K562 (cell line): Measurements from ENCODE around the gene HELZ. TPM values are rescaled to one million over a fixed set of nuclear protein-coding genes. Genes with fewer than 3 reads are reported as not detected.

Experiments
- ATAC-seq: fragments of 200-7000 bp; cut with Tn5 transposase; 3 replicates; pipeline ENCODE4 v1.9.1; 2020; ENCODE audit warnings: moderate library complexity
- BruUV-seq: library from RNA; stranded (reverse); fragments of 400-500 nt; replicated peaks from 2 replicates; lab custom pipeline; 2021; lab: Mats Ljungman, UMichigan
- CTCF ChIA-PET: fragments of 300-600 bp; formaldehyde crosslinking; extraction: SDS; loops from one replicate; lab custom pipeline; 2021; ENCODE audit warnings: low intra/inter-chr PET ratio; lab: Yijun Ruan, JAX
- POLR2A ChIA-PET: fragments of 300-600, 350-650 bp; sonication (Branson Sonifier 250); formaldehyde crosslinking; extraction: SDS; loops from one replicate; lab custom pipeline; 2021; ENCODE audit warnings: antibody characterized with exemption, inconsistent platforms; lab: Yijun Ruan, JAX
- DNase-seq, 4 experiments: peaks; one replicate each; pipeline versions ENCODE4 v3.0.0 to v3.0.0-alpha.2; 2011 to 2018; ENCODE audit warnings: low spot score in 3 of 4, mixed read lengths in 3 of 4; ENCODE audit errors: extremely low read depth in 1 of 4
- FAIRE-seq: peaks from 2 replicates; lab custom pipeline; 2011; peaks lifted over from hg19 to GRCh38; lab: Jason Lieb, UNC
- H2AFZ ChIP-seq: 2 replicates; pipeline ENCODE4 v1.6.0; 2011; ENCODE audit warnings: low read depth, low read length, control low read depth, inconsistent platforms
- H3K27ac ChIP-seq: fragments of 200-600 bp; 3 replicates; pipeline ENCODE4 v1.8.0; 2011; ENCODE audit warnings: low read depth, mild to moderate bottlenecking, control low read depth, inconsistent platforms, low read length, moderate library complexity, mixed read lengths; ENCODE audit errors: extremely low read depth
- H3K27me3 ChIP-seq, 2 experiments: fragments of 300-600 bp in 1 of 2; 2 replicates in 1 of 2; 3 replicates in 1 of 2; pipeline versions ENCODE4 v1.6.0 to v1.8.0; 2011; ENCODE audit warnings: inconsistent platforms in 2 of 2, low read length in 2 of 2, mild to moderate bottlenecking in 1 of 2, mixed read lengths in 1 of 2, moderate library complexity in 1 of 2; ENCODE audit not compliant: control insufficient read depth in 2 of 2, insufficient read depth in 2 of 2
- H3K36me3 ChIP-seq: fragments of 300-600 bp; 3 replicates; pipeline ENCODE4 v1.8.0; 2011; ENCODE audit warnings: mild to moderate bottlenecking, low read length, inconsistent platforms; ENCODE audit not compliant: control insufficient read depth, insufficient read depth
- H3K4me1 ChIP-seq, 2 experiments: fragments of 200-600 bp in 1 of 2; replicated peaks in 1 of 2; 2 replicates in 1 of 2; 3 replicates in 1 of 2; pipeline versions ENCODE4 v1.5.1 to v1.8.0; 2011; ENCODE audit warnings: inconsistent platforms in 2 of 2, low read length in 2 of 2, mild to moderate bottlenecking in 1 of 2, mixed read lengths in 1 of 2, moderate library complexity in 1 of 2; ENCODE audit not compliant: control insufficient read depth in 2 of 2, insufficient read depth in 2 of 2
- H3K4me2 ChIP-seq: 2 replicates; pipeline ENCODE4 v1.6.1; 2011; ENCODE audit warnings: low read length, control low read depth, inconsistent platforms, mixed read lengths; ENCODE audit not compliant: insufficient read depth
- H3K4me3 ChIP-seq: fragments of 200-600 bp; sonication (generic), shearing (Covaris generic); 2 replicates; pipeline ENCODE4 v1.5.1; 2016; ENCODE audit warnings: control low read depth, inconsistent platforms
- H3K79me2 ChIP-seq: fragments of 200-600 bp; 3 replicates; pipeline ENCODE4 v1.8.0; 2011; ENCODE audit warnings: low read length, inconsistent platforms; ENCODE audit not compliant: control insufficient read depth, insufficient read depth
- H3K9ac ChIP-seq, 2 experiments: 2 replicates each; pipeline versions ENCODE4 v1.6.0 to v1.6.1; 2011; ENCODE audit warnings: low read depth in 2 of 2, low read length in 2 of 2, control low read depth in 1 of 2, inconsistent platforms in 1 of 2, mild to moderate bottlenecking in 1 of 2, mixed read lengths in 1 of 2; ENCODE audit not compliant: insufficient read depth in 1 of 2
- H3K9me1 ChIP-seq: one replicate; pipeline ENCODE4 v1.6.0; 2011; ENCODE audit warnings: inconsistent platforms, mild to moderate bottlenecking, low read length, moderate library complexity; ENCODE audit not compliant: control insufficient read depth, insufficient read depth
- H3K9me3 ChIP-seq: replicated peaks from 2 replicates; pipeline ENCODE4 v1.5.1; 2011; ENCODE audit warnings: low read depth, low read length, inconsistent platforms; ENCODE audit not compliant: control insufficient read depth, insufficient read depth
- H4K20me1 ChIP-seq: replicated peaks from 2 replicates; pipeline ENCODE4 v1.6.1; 2011; ENCODE audit warnings: low read length, inconsistent platforms, mixed read lengths; ENCODE audit not compliant: control insufficient read depth, insufficient read depth
- BRD4 ChIP-seq: fragments of 200-600 bp; sonication (generic); IDR thresholded peaks from 2 replicates; pipeline ENCODE4 v1.6.1; 2017; ENCODE audit warnings: inconsistent platforms
- CBX3 ChIP-seq, 2 experiments: IDR thresholded peaks; 1 replicate in 1 of 2; 2 replicates in 1 of 2; pipeline ENCODE4 v1.6.1; 2012; ENCODE audit warnings: inconsistent platforms in 2 of 2, low read length in 2 of 2, borderline replicate concordance in 1 of 2, control low read depth in 1 of 2
- CBX5 ChIP-seq: IDR thresholded peaks from 2 replicates; pipeline ENCODE4 v1.6.1; 2014; ENCODE audit warnings: low read depth, borderline replicate concordance
- CCAR2 ChIP-seq: fragments of 200-400 bp; formaldehyde crosslinking; IDR thresholded peaks from 2 replicates; pipeline ENCODE4 v1.6.1; 2017; ENCODE audit warnings: mild to moderate bottlenecking, low read depth, low read length
- CCNT2 ChIP-seq: IDR thresholded peaks from 2 replicates; pipeline ENCODE4 v1.6.1; 2011; ENCODE audit warnings: borderline replicate concordance, low read depth, mild to moderate bottlenecking, moderate library complexity, mixed read lengths, low read length; ENCODE audit not compliant: insufficient read length; ENCODE audit errors: extremely low read depth
- FOXP4 ChIP-seq: sonication (generic); formaldehyde crosslinking; IDR thresholded peaks from 2 replicates; pipeline ENCODE4 v1.8.0; 2022; ENCODE audit warnings: mild to moderate bottlenecking, missing genetic modification reagents, borderline replicate concordance
- HNRNPUL1 ChIP-seq: fragments of 200-400 bp; formaldehyde crosslinking; IDR thresholded peaks from 2 replicates; pipeline ENCODE4 v1.6.1; 2017; ENCODE audit warnings: low read length
- MCM2 ChIP-seq: fragments of 450-650 bp; IDR thresholded peaks from 2 replicates; pipeline ENCODE4 v1.6.1; 2017; ENCODE audit warnings: low read depth, mild to moderate bottlenecking
- MYC ChIP-seq, 2 experiments: fragments of 250-450 bp in 1 of 2; sonication (Bioruptor Pico) in 1 of 2; IDR thresholded peaks; 2 replicates each; pipeline versions ENCODE4 v1.5.1 to v1.6.1; 2012 to 2021; ENCODE audit warnings: low read depth in 2 of 2, borderline replicate concordance in 1 of 2, improper control_type of control experiment in 1 of 2, low read length in 1 of 2, mild to moderate bottlenecking in 1 of 2, moderate library complexity in 1 of 2
- SNAPC5 ChIP-seq: fragments of 250-450 bp; sonication (Bioruptor Pico); IDR thresholded peaks from 2 replicates; pipeline ENCODE4 v1.8.0; 2021; ENCODE audit warnings: moderate library complexity, mild to moderate bottlenecking, inconsistent platforms
- ZC3H8 ChIP-seq: fragments of 450-650 bp; IDR thresholded peaks from 2 replicates; pipeline ENCODE4 v1.6.1; 2017
- ZKSCAN8 ChIP-seq: fragments of 200-800 bp; sonication (Bioruptor generic); IDR thresholded peaks from 2 replicates; pipeline ENCODE4 v1.6.1; 2016; ENCODE audit warnings: missing genetic modification characterization, missing compliant biosample characterization
- ZNF586 ChIP-seq: fragments of 450-650 bp; formaldehyde crosslinking; conservative IDR thresholded peaks from 2 replicates; pipeline ENCODE4 v1.4.0; 2020; ENCODE audit warnings: mild to moderate bottlenecking, moderate library complexity
- ZNF79 ChIP-seq: fragments of 250-450 bp; sonication (Bioruptor Pico); IDR thresholded peaks from 2 replicates; pipeline ENCODE4 v1.4.0; 2020; ENCODE audit warnings: low read depth, mild to moderate bottlenecking, moderate library complexity
- WGBS: fragments of 100-300 bp; shearing (Covaris generic); methylation state at CpG from one replicate; pipeline ENCODE4 v1.1.6; 2016; ENCODE audit warnings: low coverage, mixed read lengths; ENCODE audit not compliant: insufficient coverage; ENCODE audit errors: missing lambda C conversion rate; 5-methylcytosine and 5-hydroxymethylcytosine counted together
- in situ Hi-C: fragments of 300-500 bp; cut with MboI; formaldehyde crosslinking; loops from 4 replicates; pipeline ENCODE4 v1.15.0; 2018; ENCODE audit warnings: inconsistent platforms, mixed read lengths
- intact Hi-C: fragments of 100-400 bp; cut with micrococcal nuclease; formaldehyde crosslinking; loops from 2 replicates; pipeline ENCODE4 v1.14.2; 2022
- polyA plus RNA-seq, 8 experiments: library from polyadenylated mRNA; depleted of rRNA in 4 of 8; stranded (reverse) in 5 of 8; unstranded in 3 of 8; fragments of >200 nt; fragmentation: Nextera tagmentation in 2 of 8; fragmentation: Illumina TruSeq in 1 of 8; extraction: Ambion mirVana in 2 of 8; extraction: Trizol in 1 of 8; gene quantifications; 2 replicates each; pipeline versions ENCODE4 v1.2.1 to v1.2.3, GENCODE V29; 2011 to 2014; ENCODE audit warnings: inconsistent platforms in 1 of 8, missing spikeins in 1 of 8
- total RNA-seq, 7 experiments: library from RNA; depleted of rRNA in 6 of 7; stranded (reverse); fragments of >200 nt in 6 of 7; fragmentation: Illumina TruSeq in 2 of 7; extraction: Trizol in 2 of 7; gene quantifications; 2 replicates each; pipeline versions ENCODE4 v1.2.1 to v1.2.3, GENCODE V29; 2011 to 2021; ENCODE audit warnings: low replicate concordance in 1 of 7

The HELZ gene
- total and polyA plus RNA-seq, 9 of the 15 experiments (the other 6 are each of a cell fraction or from before 2014, with no cell fraction given): 5.2 to 39.8 (median 17.3) TPM

- TF ChIP-seq ZKSCAN8 (CRISPR knock-in tag) (no peak), ZNF586 (CRISPR knock-in tag) (no peak), SNAPC5 (no peak), CCAR2 (no peak), CBX3 (IDR thresholded peaks at IDR 0.05; ENCODE audit: borderline replicate concordance in 1 of 2, low read length in 2 of 2) (no peak), FOXP4 (CRISPR knock-in tag) (no peak)
Observed at GRCh38 chr17:67162771-67163170, 82.2 kb downstream of the HELZ start (continued).

DNA sequence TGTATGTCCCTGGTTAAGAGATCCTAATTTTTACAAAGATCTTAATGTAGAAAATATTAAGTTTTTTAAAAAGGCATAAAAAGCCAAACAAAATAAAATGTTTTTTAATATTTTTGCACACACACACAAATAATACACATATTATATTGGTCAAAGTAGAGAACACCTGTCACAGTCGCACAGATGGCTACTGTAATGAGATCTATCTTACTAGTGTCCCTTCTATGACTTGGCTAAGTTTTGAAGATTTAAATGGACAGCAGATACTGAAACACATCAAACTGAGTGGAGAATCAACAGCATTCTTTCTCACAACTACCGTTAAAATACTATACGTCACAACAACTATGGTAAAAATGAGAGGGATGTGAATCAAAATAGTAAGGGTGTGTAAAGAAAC lies 83.4 kb downstream of the HELZ start:
- no TSS peak for BruUV-seq
- in situ Hi-C loops (no loop called here), intact Hi-C loops (no loop called here)
- FAIRE-seq (no peak), DNase-seq (no peak), ATAC-seq (no peak)
- peaks cover 59% of the 10 kb centered on the region for H3K36me3 ChIP-seq
- H3K9me3 ChIP-seq: no peaks in the 10 kb centered on the region; the same call in 1 of the 2 replicates
- H3K4me2 ChIP-seq: no peak overlapping the region
- no peak overlapping the region for H3K9ac ChIP-seq
- whole genome bisulfite sequencing: 88% methylated on average over 3 of the region's 3 CpGs
- no peak overlapping the region for H3K27ac ChIP-seq
- no peak overlapping the region for H3K4me3 ChIP-seq
- ChIA-PET CTCF (no interaction called here), POLR2A (no interaction called here)
- no peaks in the 10 kb centered on the region for H3K27me3 ChIP-seq
- H3K9me1 ChIP-seq: no peaks in the 10 kb centered on the region
- peaks cover 0 to 15% of the 10 kb centered on the region in 2 experiments; a peak in 3 of 5 replicates for H3K4me1 ChIP-seq
- H2AFZ ChIP-seq: no peak overlapping the region
- no peaks in the 10 kb centered on the region; the same call in 2 of the 3 replicates for H3K79me2 ChIP-seq
- no peaks in the 10 kb centered on the region for H4K20me1 ChIP-seq
- TF ChIP-seq HNRNPUL1: no peak
- no peak for TF ChIP-seq ZNF79 (CRISPR knock-in tag)
- TF ChIP-seq BRD4: no peak
- no peak for TF ChIP-seq ZC3H8
- no peak for TF ChIP-seq MCM2
- TF ChIP-seq CBX5: no peak
- TF ChIP-seq CCNT2: no peak
- TF ChIP-seq MYC (IDR thresholded peaks at IDR 0.05; ENCODE audit: low read depth, low read length): no peak
- TF ChIP-seq MYC (CRISPR knock-in tag; IDR thresholded peaks at IDR 0.05; ENCODE audit: borderline replicate concordance, low read depth): no peak
